Astrocyte of the cerebellum (primary cell): ENCODE data around the gene KIRREL2.
"Not testable (repeated sequence)": the region's sequence is repeated elsewhere in the genome, so short reads cannot be mapped to it uniquely, and the experiment has no call there.

Experiments used
- DNase-seq: peaks from one replicate; pipeline ENCODE4 v3.0.0-alpha.2; 2011; ENCODE audit warnings: low read depth
- H3K4me3 ChIP-seq: 2 replicates; pipeline ENCODE4 v1.5.1; 2011; ENCODE audit warnings: mild to moderate bottlenecking, low read depth, low read length, moderate library complexity
- in situ Hi-C: cut with HindIII; loops from 2 replicates; pipeline ENCODE4 v1.10.0; 2017; ENCODE audit warnings: low sequenced_read_pairs
- TF ChIP-seq, protein P1 (sequence below): IDR thresholded peaks from 2 replicates; pipeline ENCODE4 v1.5.1; 2012; ENCODE audit warnings: low read length, low read depth, moderate library complexity, mild to moderate bottlenecking; ENCODE audit errors: missing control alignments

KIRREL2 gene

GRCh38 chr19:35909684-35910035, 52.9 kb downstream of the KIRREL2 start:
- TF ChIP-seq, protein P1, sequence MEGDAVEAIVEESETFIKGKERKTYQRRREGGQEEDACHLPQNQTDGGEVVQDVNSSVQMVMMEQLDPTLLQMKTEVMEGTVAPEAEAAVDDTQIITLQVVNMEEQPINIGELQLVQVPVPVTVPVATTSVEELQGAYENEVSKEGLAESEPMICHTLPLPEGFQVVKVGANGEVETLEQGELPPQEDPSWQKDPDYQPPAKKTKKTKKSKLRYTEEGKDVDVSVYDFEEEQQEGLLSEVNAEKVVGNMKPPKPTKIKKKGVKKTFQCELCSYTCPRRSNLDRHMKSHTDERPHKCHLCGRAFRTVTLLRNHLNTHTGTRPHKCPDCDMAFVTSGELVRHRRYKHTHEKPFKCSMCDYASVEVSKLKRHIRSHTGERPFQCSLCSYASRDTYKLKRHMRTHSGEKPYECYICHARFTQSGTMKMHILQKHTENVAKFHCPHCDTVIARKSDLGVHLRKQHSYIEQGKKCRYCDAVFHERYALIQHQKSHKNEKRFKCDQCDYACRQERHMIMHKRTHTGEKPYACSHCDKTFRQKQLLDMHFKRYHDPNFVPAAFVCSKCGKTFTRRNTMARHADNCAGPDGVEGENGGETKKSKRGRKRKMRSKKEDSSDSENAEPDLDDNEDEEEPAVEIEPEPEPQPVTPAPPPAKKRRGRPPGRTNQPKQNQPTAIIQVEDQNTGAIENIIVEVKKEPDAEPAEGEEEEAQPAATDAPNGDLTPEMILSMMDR: no peak
- H3K4me3 ChIP-seq: no peak overlapping the region
- DNase-seq: no peak
- in situ Hi-C loops: no loop called here

DNA sequence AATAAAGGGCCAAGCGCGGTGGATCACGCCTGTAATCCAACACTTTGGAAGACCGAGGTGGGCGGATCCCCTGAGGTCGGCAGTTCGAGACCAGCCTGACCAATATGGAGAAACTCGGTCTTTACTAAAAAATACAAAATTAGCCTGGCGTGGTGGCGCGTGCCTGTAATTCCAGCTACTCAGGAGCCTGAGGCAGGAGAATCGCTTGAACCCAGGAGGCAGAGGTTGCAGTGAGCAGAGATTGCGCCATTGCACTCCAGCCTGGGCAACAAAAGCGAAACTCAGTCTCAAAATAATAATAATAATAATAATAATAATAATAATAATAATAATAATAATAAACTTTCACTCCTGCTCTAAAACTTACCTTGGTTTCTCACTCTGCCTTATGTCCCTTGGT, 53.6 kb downstream of the KIRREL2 start:
- H3K4me3 ChIP-seq, in situ Hi-C loops, DNase-seq: not testable (repeated sequence)

- in situ Hi-C loops: no loop called here
- TF ChIP-seq, protein P1: no peak
- no peak overlapping the region for H3K4me3 ChIP-seq
- no peak for DNase-seq
These were observed 54.5 kb downstream of the KIRREL2 start for GRCh38 chr19:35911173-35911572.

DNA sequence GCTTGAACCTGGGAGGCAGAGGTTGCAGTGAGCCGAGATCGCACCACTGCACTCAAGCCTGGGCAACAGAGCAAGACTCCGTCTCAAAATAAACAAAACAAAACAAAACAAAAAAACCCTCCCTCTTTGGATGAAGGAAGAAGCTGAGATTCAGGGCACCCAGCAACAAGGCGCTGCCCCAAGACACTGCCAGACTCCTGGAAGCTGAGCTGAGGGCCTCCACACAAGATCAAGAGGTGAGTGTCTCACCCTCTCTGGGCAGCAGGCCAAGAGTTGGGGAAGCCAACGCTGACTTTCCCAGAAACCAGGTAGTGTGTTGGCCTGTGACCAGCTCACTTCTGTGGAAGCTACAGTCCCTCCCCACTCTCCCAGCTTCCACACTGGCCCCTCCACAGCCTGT, 55.1 kb downstream of the KIRREL2 start:
- no peak overlapping the region for H3K4me3 ChIP-seq
- in situ Hi-C loops: no loop called here
- no peak for DNase-seq
- TF ChIP-seq, protein P1: no peak

GRCh38 chr19:35913589-35913988, 56.9 kb downstream of the KIRREL2 start:
- in situ Hi-C loops: no loop called here

DNA sequence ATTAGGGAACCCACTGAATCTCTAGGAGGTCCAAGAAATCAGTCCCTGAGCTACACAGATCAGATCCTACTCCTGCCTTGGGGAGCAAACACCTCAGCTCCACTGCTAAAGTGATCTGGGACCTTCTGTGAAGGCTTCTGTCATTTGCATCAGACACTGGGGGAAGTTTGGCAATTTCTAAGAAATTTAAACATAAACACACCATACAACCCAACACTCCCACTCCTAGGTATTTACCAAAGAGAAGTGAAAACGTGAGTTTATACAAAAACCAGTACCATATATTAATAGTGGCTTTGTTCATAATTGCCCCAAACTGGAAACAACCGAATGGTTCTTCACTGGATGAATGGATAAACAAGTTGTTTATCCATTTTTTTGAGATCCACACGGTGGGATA, 58.7 kb downstream of the KIRREL2 start:
- TF ChIP-seq, protein P1: no peak
- no peak for DNase-seq
- in situ Hi-C loops: no loop called here
- no peak overlapping the region for H3K4me3 ChIP-seq

More at GRCh38 chr19:35913589-35913988, 56.9 kb downstream of the KIRREL2 start:
- no peak for DNase-seq
- H3K4me3 ChIP-seq: no peak overlapping the region
- TF ChIP-seq, protein P1: no peak
